Measurements from ENCODE around the gene NFATC2. TPM values are rescaled to one million over a fixed set of nuclear protein-coding genes. Genes with fewer than 3 reads are reported as not detected.

NFATC2 gene
- total RNA-seq, 1 donor from 2014 or later = not detected

GRCh38 chr20:51533291-51534172, 9.0 kb downstream of the NFATC2 start:
- no peak for TF ChIP-seq CTCF (IDR thresholded peaks at IDR 0.05; ENCODE audit: insufficient read depth, low read length, severe bottlenecking)
- DNase-seq (ENCODE audit: low read depth) (peak; percentile 57), FAIRE-seq (no peak)
- Histone ChIP-seq H3K36me3 (ENCODE audit: control insufficient read depth, insufficient read depth, low read length) (no peaks in the 10 kb centered on the region), H3K4me3 (ENCODE audit: low read depth, low read length) (no peak overlapping the region), H3K27me3 (ENCODE audit: control insufficient read depth, insufficient read depth, low read length) (no peaks in the 10 kb centered on the region)

- no peak overlapping the region for H3K4me3 ChIP-seq (ENCODE audit: low read depth, low read length)
- no peaks in the 10 kb centered on the region for H3K36me3 ChIP-seq (ENCODE audit: control insufficient read depth, insufficient read depth, low read length)
- no peaks in the 10 kb centered on the region for H3K27me3 ChIP-seq (ENCODE audit: control insufficient read depth, insufficient read depth, low read length)
- no peak for TF ChIP-seq CTCF (IDR thresholded peaks at IDR 0.05; ENCODE audit: insufficient read depth, low read length, severe bottlenecking)
- FAIRE-seq = no peak
- DNase-seq (ENCODE audit: low read depth) = no peak
Measured at GRCh38 chr20:51532577-51533191, 9.8 kb downstream of the NFATC2 start.

- no peak for TF ChIP-seq CTCF (IDR thresholded peaks at IDR 0.05; ENCODE audit: insufficient read depth, low read length, severe bottlenecking)
- DNase-seq (ENCODE audit: low read depth) = no peak
- FAIRE-seq = no peak
- Histone ChIP-seq H3K36me3 (ENCODE audit: control insufficient read depth, insufficient read depth, low read length) (no peaks in the 10 kb centered on the region), H3K27me3 (ENCODE audit: control insufficient read depth, insufficient read depth, low read length) (no peaks in the 10 kb centered on the region), H3K4me3 (ENCODE audit: low read depth, low read length) (no peak overlapping the region)
Measured at GRCh38 chr20:51531712-51532456, 10.6 kb downstream of the NFATC2 start.

- no peak for FAIRE-seq
Measured at GRCh38 chr20:51531141-51531710, 11.3 kb downstream of the NFATC2 start.

More at GRCh38 chr20:51531141-51531710, 11.3 kb downstream of the NFATC2 start:
- Histone ChIP-seq H3K4me3 (ENCODE audit: low read depth, low read length) (no peak overlapping the region), H3K27me3 (ENCODE audit: control insufficient read depth, insufficient read depth, low read length) (no peaks in the 10 kb centered on the region), H3K36me3 (ENCODE audit: control insufficient read depth, insufficient read depth, low read length) (no peaks in the 10 kb centered on the region)
- no peak for TF ChIP-seq CTCF (IDR thresholded peaks at IDR 0.05; ENCODE audit: insufficient read depth, low read length, severe bottlenecking)
- DNase-seq (ENCODE audit: low read depth) = peak; percentile 89

Measured in bronchial epithelial cell (primary cell).